OCI-LY3 (cell line): Measurements from ENCODE around the gene HECTD4.

Experiments used
- H2AFZ ChIP-seq: fragments of 200-600, 300-600 bp; shearing (Covaris generic); 2 replicates; pipeline ENCODE4 v1.6.0; 2014; ENCODE audit warnings: antibody characterized with exemption, low read depth, low read length
- H3K27ac ChIP-seq: fragments of 200-600, 300-600 bp; sonication (generic); 2 replicates; pipeline ENCODE4 v1.5.1; 2014; ENCODE audit warnings: mild to moderate bottlenecking, low read length, moderate library complexity, mixed read lengths
- H3K27me3 ChIP-seq: fragments of 200-600, 300-600 bp; sonication (generic); 2 replicates; pipeline ENCODE4 v1.6.1; 2014; ENCODE audit warnings: low read depth, low read length, mixed read lengths
- H3K36me3 ChIP-seq: fragments of 200-600, 300-600 bp; sonication (generic); replicated peaks from 2 replicates; pipeline ENCODE3; 2014; ENCODE audit warnings: low read depth, low read length, mixed read lengths
- H3K4me1 ChIP-seq: fragments of 300-600, 200-600 bp; sonication (generic); 2 replicates; pipeline ENCODE4 v1.6.1; 2014; ENCODE audit warnings: low read length, mixed read lengths
- H3K4me2 ChIP-seq: fragments of 200-600, 300-600 bp; sonication (generic); 2 replicates; pipeline ENCODE4 v1.6.1; 2014; ENCODE audit warnings: low read length, mixed read lengths
- H3K4me3 ChIP-seq: fragments of 300-600, 200-600 bp; sonication (generic); 2 replicates; pipeline ENCODE4 v1.5.1; 2014; ENCODE audit warnings: antibody characterized with exemption, mild to moderate bottlenecking, low read length, moderate library complexity
- H3K79me2 ChIP-seq: fragments of 300-600, 200-600 bp; shearing (Covaris generic); 2 replicates; pipeline ENCODE4 v1.6.1; 2014; ENCODE audit warnings: mild to moderate bottlenecking, low read length, mixed read lengths
- H3K9ac ChIP-seq: fragments of 300-600, 200-600 bp; shearing (Covaris generic); 2 replicates; pipeline ENCODE4 v1.6.0; 2014; ENCODE audit warnings: mild to moderate bottlenecking, low read length, moderate library complexity
- H3K9me3 ChIP-seq: fragments of 200-600, 300-600 bp; shearing (Covaris generic); 2 replicates; pipeline ENCODE4 v1.6.1; 2014; ENCODE audit warnings: low read length, mixed read lengths; ENCODE audit not compliant: insufficient read depth
- H4K20me1 ChIP-seq: fragments of 200-600, 300-600 bp; sonication (generic); 2 replicates; pipeline ENCODE4 v1.6.1; 2016; ENCODE audit warnings: low read length, mixed read lengths; ENCODE audit not compliant: insufficient read depth
- EZH2phosphoT487 ChIP-seq: fragments of 200-600 bp; shearing (Covaris generic); IDR thresholded peaks from 2 replicates; pipeline ENCODE4 v1.6.1; 2018; ENCODE audit warnings: antibody characterized with exemption, mixed run types, low read depth
- TF ChIP-seq, protein P1 (sequence below): fragments of 200-600, 300-600 bp; sonication (generic); IDR thresholded peaks from 2 replicates; pipeline ENCODE4 v1.5.1; 2014; ENCODE audit warnings: antibody characterized with exemption, low read length, low read depth

HECTD4 gene

DNA sequence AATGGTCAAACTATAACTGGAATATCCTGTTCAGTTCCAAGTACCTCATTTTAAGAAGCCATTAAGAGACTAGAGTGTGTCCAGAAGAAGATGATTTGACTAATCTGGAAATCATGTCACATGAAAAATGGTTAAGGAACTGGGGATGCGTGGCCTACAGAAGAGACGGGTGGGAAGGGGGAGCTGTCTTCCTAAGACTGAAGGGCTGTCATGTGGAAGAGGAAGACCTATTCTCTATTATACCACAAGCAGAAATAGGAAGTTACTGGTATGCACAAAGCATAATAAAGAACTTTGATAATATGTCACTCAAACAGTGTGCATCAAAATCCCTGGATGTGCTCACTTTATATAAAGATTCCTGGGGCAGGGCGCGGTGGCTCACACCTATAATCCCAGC is 50.3 kb downstream of the HECTD4 start:
- no peak overlapping the region for H3K4me3 ChIP-seq

DNA sequence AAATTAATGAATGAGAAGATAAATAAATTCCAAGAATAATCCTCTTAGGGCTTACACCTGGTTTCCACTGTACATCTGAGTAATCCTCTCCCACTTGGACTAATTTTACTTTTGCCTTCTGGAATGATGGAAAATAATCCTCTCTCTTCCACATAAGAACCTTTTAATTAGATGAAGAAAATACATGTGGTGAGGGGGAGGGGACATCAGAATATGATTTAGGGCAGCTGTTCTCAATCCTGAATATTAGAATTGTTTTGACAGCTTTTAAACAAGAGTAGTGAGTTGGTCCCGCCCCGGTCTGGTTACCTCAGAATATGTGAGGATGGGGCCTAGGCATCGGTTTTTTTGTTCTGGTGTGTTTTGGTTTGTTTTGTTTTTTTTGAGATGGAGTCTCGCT is 51.5 kb downstream of the HECTD4 start:
- Histone ChIP-seq H4K20me1 (no peaks in the 10 kb centered on the region), H3K4me3 (no peak overlapping the region), H3K79me2 (peaks cover 3% of the 10 kb centered on the region; the same call in 1 of the 2 replicates), H3K27me3 (no peaks in the 10 kb centered on the region), H3K27ac (no peak overlapping the region), H3K9ac (no peak overlapping the region), H3K4me1 (peaks cover 4% of the 10 kb centered on the region; the same call in 1 of the 2 replicates), H3K4me2 (no peak overlapping the region), H3K9me3 (no peaks in the 10 kb centered on the region), H3K36me3 (no peaks in the 10 kb centered on the region), H2AFZ (no peak overlapping the region)
- no peak for TF ChIP-seq EZH2phosphoT487
- TF ChIP-seq, protein P1, sequence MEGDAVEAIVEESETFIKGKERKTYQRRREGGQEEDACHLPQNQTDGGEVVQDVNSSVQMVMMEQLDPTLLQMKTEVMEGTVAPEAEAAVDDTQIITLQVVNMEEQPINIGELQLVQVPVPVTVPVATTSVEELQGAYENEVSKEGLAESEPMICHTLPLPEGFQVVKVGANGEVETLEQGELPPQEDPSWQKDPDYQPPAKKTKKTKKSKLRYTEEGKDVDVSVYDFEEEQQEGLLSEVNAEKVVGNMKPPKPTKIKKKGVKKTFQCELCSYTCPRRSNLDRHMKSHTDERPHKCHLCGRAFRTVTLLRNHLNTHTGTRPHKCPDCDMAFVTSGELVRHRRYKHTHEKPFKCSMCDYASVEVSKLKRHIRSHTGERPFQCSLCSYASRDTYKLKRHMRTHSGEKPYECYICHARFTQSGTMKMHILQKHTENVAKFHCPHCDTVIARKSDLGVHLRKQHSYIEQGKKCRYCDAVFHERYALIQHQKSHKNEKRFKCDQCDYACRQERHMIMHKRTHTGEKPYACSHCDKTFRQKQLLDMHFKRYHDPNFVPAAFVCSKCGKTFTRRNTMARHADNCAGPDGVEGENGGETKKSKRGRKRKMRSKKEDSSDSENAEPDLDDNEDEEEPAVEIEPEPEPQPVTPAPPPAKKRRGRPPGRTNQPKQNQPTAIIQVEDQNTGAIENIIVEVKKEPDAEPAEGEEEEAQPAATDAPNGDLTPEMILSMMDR: no peak

More for the DNA sequence above, 50.3 kb downstream of the HECTD4 start:
- no peak overlapping the region for H3K9ac ChIP-seq
- H3K79me2 ChIP-seq: peaks cover 3% of the 10 kb centered on the region; the same call in 1 of the 2 replicates
- TF ChIP-seq, protein P1: no peak
- no peak for TF ChIP-seq EZH2phosphoT487
- H3K4me2 ChIP-seq: no peak overlapping the region
- no peak overlapping the region for H3K27ac ChIP-seq
- no peaks in the 10 kb centered on the region for H4K20me1 ChIP-seq
- H2AFZ ChIP-seq: no peak overlapping the region
- no peaks in the 10 kb centered on the region for H3K9me3 ChIP-seq
- peaks cover 4% of the 10 kb centered on the region; the same call in 1 of the 2 replicates for H3K4me1 ChIP-seq
- H3K36me3 ChIP-seq: no peaks in the 10 kb centered on the region
- no peaks in the 10 kb centered on the region for H3K27me3 ChIP-seq

DNA sequence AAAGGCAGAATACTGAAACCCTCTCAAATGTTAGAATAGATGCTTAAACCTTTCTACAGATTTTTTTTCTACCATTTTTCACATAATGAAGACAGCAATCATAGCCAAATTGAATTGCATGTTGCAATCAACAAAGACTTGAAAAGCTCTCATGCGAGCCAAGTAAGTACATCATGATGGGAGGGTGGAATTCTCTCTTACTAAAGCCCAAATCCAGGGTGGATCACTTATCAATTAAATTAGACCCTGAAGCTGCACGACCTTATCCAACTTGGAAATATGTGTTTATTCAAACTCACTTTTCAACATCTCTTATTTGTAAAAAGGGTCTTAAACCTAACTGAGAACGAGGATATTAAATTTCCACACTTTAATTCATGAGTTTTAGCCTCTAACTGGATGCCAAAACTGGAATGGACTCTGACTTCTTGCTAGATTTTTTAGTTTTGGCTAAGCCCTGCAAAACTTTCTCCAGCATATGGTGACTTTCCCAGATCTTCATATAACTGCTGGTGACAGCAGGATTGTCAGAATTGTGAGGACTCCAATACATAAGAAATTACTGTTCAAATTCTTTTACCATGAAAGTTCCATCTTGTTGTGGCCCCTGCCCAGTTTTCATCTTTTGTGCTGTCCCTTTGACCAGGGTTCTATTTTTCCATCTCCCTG is 53.6 kb downstream of the HECTD4 start:
- H3K9me3 ChIP-seq: no peaks in the 10 kb centered on the region
- no peaks in the 10 kb centered on the region for H4K20me1 ChIP-seq
- H3K4me3 ChIP-seq: no peak overlapping the region
- H2AFZ ChIP-seq: no peak overlapping the region
- no peak overlapping the region for H3K9ac ChIP-seq
- H3K36me3 ChIP-seq: no peaks in the 10 kb centered on the region
- no peak overlapping the region for H3K27ac ChIP-seq
- no peak overlapping the region for H3K4me2 ChIP-seq
- peaks cover 4% of the 10 kb centered on the region; the same call in 1 of the 2 replicates for H3K4me1 ChIP-seq
- TF ChIP-seq, protein P1: no peak
- TF ChIP-seq EZH2phosphoT487: no peak
- no peaks in the 10 kb centered on the region for H3K27me3 ChIP-seq
- H3K79me2 ChIP-seq: peaks cover 3% of the 10 kb centered on the region; the same call in 1 of the 2 replicates

DNA sequence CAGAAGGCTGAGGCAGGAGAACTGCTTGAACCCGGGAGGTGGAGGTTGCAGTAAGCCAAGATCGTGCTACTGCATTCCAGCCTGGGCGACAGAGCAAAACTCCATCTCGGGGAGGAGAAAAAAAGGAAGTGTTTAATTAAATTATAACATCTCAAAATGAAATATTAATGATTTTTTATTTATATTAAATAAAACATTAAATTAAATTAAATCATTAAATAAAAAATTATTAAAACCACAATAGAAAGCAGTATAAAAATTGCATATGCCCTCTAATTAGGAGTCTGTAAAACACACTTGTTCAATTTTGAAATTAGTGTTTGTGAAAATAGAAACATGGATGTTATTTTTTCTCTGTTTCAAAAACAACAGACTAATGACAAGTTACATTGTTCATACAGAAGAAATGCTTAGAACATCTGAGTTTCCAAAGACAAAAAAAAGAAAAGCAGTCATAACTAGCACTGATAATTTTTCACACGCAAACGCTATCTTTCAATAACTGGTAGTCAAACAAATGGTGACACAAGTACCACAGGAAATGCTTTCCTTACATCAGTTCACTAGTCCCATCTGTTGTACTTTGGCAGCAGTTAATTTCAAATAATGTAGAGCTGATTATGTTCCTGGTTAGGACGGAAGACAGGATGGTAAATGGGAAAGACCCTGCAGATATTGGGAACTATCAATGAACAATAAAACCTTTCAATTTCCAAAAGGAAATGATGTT is 54.9 kb downstream of the HECTD4 start:
- no peaks in the 10 kb centered on the region for H3K27me3 ChIP-seq
- H4K20me1 ChIP-seq: no peaks in the 10 kb centered on the region
- H3K9me3 ChIP-seq: no peaks in the 10 kb centered on the region
- H3K4me1 ChIP-seq: peaks cover 4% of the 10 kb centered on the region; the same call in 1 of the 2 replicates
- H3K36me3 ChIP-seq: no peaks in the 10 kb centered on the region
- no peak overlapping the region for H3K4me3 ChIP-seq
- H3K27ac ChIP-seq: no peak overlapping the region
- TF ChIP-seq, protein P1: no peak
- no peak for TF ChIP-seq EZH2phosphoT487
- H3K4me2 ChIP-seq: no peak overlapping the region
- H2AFZ ChIP-seq: no peak overlapping the region
- peaks cover 3% of the 10 kb centered on the region; the same call in 1 of the 2 replicates for H3K79me2 ChIP-seq
- no peak overlapping the region for H3K9ac ChIP-seq
